Stimulated activated CD4-positive, alpha-beta T cell treated with anti-CD3 and anti-CD28 coated beads, TNF-alpha, amount 100 ng/mL, for 24 hours (primary cell): Measurements from ENCODE around the gene CNTNAP2.

Experiments used
- DNase-seq, 3 experiments: peaks; one replicate each; pipeline ENCODE4 v3.0.0-alpha.2; 2020; ENCODE audit warnings: low read depth in 3 of 3

CNTNAP2 gene

DNA sequence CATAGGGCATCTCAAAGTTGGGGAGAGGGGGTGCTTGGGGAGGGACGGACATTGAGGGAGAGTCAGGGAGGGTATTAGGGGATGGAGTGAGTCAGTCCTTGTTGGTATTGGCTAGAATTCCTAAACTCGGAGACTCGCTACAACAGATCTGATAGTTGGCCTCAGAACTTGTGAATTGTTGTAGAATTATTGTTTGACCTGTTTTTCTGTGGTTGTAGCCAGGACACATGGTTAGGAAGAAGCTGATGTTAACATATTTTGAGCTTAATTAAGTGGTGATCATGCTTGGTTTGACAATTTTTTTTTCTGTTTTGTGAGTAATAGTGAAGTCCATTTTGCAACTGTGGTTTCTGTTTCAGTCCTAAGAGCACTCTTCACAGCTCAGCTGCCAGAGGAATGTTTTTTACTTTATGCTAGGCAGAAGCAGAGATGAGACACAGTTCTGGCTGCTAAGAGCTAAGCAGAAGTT, 1283.7 kb downstream of the CNTNAP2 start:
- no peak for DNase-seq

DNA sequence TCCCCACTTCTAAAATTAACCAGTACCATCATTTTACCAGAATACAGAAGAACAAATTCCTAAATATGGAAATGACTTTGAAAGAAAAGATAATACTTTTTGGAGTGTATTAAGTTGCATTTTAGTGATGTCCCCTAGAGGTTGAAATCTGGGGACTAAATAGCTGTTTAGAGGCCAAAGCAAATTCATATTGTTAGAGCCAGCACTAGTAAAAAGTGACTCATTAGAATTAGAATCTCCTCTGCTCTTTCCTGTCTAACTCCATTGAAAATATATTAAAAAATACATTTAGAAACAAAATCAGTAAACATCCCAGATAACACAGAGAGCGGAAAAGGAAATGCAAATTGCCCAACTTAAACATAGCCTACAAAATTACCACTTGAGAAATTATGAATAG, 1284.3 kb downstream of the CNTNAP2 start:
- DNase-seq = no peak

DNA sequence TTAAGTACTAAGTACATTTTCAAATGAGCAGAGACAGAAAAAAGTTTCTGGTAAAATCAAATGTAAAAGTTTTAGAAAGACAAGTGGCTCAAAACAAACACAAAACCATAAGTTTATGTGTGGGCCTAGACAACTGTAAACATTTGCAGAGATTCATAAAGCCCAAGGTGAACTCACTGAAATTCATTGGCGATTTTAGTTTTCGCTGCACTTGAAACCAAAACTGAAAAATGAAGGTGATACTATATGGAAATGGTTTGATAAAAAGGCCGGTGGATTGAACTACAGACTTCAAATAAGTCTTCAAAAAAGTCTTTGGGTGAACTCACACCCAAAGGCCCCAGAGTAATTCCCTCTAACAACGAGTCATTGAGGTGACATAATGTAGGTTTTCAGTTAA, 1289.0 kb downstream of the CNTNAP2 start:
- no peak for DNase-seq

DNA sequence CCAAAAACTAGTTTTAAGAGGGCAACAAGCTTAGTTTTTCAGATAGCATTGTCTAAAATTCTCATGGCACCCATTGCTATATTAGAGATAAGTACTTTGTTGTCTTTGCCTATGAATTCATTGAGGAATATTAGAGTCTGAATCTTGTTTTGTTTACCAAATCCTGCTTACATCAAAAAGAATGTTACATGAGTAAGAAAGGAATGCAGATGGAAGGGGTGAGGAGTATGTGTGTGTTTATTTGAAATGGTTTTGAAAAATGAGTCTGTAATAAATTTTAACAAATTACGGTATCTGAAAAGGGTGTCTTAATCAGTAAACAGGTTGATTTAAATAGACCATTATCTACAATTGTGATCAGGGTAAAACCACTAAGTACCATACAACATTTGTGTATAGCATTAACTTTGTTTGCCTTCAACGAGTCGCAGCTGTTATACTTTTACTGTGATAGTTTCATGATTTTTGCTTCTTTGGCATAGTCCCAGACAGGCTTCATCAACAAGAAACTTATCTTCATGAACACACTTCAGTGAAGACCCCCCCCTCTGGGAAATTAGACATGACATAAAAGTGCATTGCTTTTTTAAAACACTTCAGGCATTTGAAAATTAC, 1290.0 kb downstream of the CNTNAP2 start:
- no peak for DNase-seq

DNA sequence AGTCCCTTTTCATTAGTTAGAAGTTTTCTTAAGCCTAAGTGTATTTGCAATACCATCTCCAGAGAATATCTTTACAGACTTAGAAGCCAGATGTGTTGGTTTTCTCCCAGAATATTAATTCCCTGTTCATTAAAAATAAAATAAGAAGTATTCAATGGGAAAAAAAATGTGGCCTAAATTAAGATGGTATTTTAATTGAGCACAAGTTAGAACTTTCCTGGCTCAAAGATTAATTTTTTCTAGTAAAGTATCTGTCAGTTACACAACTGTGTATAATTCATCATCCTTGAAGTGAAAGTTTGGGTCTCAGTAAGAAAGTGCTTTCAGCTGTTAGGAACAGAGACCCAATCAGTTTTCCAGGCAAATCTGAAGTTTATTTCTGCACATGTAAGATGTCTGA, 1294.5 kb downstream of the CNTNAP2 start:
- DNase-seq = no peak

DNA sequence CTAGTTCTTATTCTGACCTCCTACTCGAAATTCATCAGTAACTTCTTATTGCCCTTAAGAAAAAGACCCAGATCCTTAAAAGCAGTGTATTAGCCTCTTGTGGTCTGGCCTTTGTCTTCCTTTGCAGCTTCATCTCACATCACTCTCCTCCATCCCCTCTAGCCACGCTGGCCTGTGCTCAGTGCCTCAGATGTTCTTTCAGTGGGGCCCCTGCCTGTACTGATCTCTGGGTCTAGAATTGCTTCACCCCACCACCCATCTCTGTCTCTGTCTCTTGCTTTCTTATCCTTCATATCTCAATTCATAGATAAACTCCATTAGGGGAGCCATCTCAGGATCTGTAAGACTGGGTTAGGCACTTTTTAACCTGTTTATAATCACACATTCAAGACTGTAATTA, 1295.5 kb downstream of the CNTNAP2 start:
- no peak for DNase-seq

DNA sequence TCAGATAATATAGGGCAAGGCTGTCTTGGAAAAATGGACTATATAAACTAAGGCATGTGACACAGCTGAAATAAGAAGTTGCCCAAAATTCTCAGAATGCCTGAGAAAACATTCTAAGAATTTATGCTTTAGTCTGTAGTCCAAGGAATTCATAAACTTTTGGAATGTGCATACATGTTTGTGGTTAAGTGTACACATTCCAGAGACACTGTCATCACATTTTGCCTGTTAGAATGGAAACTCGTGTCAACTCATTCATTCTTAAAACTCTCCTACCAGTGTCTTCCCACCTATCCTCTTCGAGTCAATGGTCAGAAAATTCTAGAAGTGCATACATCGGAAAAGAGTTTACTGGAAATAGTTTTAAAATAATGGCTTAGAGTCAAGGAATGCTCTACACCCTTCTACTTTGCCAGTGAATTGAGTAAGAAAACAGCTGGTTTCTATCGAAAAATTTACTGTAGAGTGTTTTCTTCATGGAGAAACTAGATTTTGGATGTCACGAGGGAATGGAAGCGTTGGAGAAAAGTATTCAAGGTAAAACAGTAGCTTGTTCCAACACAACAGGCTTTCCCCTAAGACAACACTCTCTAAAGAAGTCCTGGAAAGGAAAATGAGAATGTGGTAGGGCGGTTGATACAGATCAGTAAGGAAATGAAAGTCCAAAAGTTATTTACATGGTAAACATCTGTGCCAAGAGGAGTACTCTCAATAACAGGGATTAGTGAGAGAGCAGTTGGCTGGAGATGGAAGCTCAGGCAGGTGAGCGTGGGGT, 1296.4 kb downstream of the CNTNAP2 start:
- no peak for DNase-seq

DNA sequence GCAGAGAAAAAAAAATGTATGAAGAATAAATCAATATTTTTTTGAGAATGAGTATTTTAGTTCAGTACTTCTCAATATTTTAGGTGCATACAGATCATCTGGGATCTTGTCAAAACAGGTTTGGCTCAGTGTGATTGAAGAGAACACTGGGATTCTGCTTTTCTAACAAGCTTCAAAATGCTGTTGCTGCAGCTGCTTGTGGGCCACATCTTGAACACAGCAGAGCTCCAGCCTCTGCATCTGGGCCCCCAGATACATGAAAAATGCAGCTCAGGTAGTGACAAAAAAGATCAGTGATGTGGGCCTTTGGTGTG, 1296.9 kb downstream of the CNTNAP2 start:
- DNase-seq = no peak

DNA sequence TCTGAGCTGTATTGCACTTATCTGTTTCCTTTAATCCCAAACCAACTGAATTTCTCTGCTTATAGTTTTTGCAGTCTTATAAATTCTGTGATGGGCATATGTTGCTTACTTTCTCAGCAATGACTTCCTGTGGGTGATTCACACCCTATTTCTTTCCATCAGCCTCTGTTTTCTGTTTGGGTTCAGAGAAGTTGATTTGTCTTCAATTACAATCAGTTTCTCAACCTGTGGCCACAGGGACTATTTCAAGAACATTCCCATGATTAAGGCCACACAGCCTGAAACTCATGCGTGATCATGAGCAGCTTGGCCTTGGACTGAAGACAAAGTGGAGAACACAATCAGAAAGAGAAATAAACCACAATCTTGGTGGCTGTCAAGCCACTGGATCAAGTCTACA, 1299.4 kb downstream of the CNTNAP2 start:
- DNase-seq = no peak

DNA sequence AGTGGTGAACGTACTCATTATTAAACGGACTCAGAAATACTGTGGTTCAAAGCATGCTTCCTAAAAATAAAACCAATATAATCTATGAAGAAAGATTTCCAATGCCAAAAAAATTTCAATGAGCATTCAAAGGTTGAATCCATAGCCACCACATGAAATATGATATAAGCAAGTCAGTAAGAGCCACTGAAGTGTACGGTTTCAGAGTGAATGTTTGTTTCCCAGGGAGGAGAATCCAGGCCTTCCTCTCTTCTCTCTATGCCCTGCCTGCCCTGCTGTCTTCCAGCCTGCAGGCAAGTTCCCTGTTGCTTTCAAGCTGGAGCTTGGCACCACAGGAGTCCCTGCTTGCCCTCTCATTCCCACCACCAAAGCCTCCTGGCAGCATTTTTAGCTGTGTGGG, 1302.4 kb downstream of the CNTNAP2 start:
- DNase-seq = no peak

DNA sequence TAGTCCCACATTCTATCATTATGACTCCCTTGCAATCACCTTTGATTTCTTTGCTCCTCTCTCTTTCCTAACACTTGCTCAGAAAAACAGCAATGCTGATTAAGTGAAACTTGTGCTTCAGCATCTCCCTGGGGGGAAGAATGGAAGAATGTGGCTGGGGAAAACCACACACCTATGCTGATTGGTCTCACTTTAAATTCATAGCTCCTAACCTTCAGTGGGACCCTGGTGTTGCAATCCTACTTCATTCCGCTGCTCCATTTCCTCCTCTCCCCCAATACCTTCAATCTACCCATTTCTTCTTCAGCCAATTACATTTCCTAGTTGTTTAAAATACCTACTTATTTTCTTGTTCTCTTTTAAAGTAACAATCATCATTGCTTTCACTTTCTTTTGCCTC, 1307.3 kb downstream of the CNTNAP2 start:
- DNase-seq = no peak

DNA sequence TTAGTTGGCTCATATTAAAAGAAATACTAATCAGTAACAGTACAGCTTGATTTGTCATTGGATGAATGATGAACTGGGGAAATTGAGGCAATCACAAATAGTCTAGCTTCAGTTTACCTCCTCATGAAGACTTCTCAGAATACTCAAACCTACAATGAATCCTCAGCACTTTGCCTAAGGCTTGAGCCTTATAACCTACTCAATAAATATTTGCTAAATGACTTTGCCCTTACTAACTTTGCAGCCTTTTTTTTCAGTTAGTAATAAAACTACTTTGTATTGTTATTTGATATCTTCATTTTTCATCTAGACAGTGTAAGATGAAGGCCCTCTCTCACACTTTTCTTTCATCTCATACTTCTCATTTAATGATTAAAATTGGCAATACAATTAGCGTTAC, 1311.5 kb downstream of the CNTNAP2 start:
- no peak for DNase-seq

DNA sequence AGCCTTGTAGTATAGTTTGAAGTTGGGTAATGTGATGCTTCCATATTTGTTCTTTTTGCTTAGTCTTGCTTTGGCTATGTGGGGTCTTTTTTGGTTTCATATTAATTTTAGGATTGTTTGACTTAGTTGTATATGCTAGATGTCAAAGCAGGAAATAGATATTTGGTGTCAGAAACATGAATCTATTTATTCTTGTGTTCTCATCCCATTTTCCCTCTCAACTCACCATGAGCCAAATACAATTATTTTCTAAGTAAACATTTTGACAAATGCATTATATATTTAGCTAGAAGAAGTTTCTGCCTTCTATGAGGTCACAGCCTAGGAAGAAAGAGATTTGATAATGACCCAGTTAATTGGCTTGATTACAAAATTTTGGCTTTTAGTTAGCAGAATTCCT, 1313.4 kb downstream of the CNTNAP2 start:
- DNase-seq = no peak

DNA sequence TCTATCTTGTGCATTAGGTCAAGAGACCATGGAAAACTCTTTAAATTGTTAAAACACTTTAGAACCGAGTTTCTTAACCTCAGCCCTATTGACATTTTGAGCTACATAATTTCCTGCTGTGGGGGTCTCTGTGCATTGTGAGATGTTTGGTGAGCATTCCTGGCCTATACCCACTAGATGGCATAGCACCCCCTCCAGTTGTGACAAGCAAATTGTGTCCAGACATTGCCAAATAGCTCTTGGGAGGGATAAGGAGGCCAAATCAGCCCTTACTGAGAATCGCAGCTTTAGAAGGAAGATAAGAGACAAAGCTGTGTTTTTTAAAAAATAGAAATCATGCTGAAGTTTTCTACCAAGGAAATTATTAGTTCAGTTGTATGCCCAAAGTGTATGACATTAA, 1315.5 kb downstream of the CNTNAP2 start:
- no peak for DNase-seq

DNA sequence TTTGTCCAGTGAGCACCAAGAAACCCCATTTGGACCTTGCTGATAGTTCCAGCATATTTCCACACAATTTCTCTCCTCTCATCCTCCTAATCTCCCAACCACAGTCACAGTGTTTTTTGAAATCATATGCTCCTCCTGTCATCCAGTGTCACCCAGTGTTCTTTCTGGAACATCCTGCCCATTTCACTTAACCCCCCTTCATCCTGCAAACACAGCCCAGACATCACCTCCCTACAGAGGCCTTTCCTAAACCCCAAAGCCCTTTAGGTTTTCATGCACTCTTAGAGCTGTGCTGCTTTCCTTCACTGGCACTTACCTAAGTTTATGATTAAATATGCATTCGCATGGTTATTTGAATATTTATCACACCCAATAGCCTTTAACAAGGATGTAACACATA, 1316.0 kb downstream of the CNTNAP2 start:
- DNase-seq = no peak

DNA sequence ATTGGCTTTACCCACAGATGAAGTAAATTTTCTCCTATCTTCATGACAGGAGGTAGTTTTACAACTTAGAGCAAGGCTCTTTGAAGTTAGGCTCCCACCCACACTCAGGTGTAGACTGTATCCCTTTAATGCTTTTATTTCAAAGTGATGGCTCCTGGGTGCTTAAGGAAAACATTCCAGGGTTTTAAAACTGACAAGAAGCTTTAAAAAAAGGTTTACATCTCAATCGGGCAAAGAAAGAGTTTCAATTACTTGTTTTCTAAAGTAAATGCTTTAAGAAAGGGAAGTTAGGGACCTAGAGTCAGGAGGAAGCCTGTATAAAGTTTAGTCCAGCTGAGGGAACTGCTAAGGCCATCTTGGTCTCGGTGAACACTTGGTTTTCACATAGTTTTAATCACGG, 1320.1 kb downstream of the CNTNAP2 start:
- no peak for DNase-seq

DNA sequence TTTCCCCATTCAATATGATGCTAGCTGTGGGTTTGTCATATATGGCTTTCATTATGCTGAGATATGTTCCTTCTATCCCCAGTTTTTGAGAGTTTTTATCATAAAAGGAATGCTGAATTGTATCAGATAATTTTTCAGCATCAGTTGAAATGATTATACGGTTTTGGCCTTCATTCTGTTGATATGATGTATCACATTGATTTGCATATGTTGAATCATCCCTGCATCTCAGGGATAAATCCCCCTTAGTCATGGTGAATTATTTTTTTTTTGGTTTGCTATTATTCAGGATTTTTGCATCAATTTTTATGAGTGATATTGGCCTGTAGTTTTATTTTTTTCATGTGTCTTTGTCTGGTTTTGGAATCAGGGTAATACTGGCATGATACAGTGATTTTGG, 1321.6 kb downstream of the CNTNAP2 start:
- no peak for DNase-seq

DNA sequence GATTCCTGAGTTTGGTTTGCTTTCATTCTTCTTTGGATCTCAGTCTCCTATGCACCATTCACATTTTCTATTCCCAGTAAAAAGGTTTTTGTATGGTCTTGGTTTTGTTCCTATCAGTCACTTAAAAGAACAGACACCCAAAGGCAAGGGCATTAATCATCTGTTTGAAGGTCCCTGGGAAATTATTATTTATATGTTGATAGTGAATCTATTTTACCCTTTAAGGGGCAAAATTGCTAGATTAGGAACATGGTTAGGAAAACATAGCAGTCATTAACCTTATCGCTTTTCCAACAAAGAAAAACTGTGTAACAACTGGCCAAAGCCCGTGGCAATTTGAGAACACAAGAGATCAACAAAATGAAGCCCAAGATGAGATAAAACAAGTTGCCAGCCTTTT, 1327.3 kb downstream of the CNTNAP2 start:
- no peak for DNase-seq

DNA sequence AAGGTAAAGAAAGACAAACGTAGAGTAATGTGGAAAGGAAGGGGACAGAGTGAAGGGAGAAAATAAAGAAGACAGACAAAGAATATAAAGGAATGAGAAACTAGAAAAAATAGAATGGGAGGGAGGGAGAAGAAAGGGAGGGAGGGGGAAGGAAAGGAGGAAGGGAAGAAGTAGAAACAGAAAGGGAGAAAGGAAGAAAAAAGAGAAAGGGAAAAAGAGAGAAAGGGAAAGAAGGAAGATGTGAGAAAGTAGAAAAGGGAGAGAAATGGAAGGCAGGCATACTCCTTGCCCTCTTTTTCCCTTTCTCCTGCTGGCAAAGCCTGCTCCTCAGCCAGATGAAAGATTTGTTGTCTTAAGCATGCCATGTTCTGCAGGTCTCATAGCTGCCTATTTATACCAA, 1336.2 kb downstream of the CNTNAP2 start:
- DNase-seq = no peak

DNA sequence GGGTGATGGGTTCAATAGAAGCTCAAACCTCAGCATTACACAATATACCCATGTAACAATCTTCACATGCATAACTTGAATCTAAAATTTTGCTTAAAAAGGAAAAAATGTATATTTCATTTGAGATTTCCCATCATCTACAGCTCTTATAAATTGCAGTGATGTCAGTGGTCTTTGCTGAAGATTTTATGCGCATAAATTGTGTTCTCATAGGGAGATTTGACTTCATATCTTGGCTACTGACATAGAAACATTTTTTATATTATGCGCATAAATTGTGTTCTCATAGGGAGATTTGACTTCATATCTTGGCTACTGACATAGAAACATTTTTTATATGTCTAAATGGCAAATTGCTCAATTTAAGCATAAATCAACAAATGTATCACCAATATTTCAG, 1348.6 kb downstream of the CNTNAP2 start:
- DNase-seq = no peak

DNA sequence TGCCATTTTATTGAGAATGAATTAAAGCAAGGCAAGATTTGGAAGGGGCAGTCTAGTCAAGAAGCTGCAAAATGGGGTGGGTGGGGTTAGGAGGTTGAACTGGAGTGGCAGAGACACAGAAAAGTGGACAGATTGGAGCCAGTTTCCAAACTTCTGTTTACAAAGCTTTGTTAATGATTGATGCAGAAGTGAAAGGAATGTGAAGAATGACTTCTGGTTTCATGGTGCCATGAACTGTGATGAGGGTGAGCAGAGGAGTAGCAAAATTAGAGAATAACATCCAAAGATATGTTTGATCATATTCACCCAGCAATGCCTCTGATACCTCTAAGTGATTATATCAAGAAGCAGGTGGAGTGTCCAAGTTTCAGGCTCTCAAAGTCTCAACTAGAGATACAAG, 1356.0 kb downstream of the CNTNAP2 start:
- no peak for DNase-seq

DNA sequence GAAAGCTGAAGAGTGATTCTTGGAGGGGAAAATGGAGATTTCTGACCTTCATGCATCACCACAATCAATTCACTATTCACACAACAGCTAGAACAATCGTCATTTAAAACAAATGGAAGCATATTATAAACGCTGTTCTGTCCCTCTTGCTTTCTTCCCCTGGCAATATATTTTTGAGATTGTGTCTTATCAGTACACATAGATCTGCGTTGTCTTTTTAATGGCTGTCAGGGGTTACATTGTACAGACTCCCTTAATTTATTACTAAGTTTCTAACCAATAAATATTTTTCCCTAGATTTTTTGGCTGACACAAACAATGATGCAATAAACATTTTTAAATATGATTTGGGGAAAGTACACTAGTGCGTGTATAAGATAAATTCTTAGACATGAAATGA, 1358.3 kb downstream of the CNTNAP2 start:
- no peak for DNase-seq

DNA sequence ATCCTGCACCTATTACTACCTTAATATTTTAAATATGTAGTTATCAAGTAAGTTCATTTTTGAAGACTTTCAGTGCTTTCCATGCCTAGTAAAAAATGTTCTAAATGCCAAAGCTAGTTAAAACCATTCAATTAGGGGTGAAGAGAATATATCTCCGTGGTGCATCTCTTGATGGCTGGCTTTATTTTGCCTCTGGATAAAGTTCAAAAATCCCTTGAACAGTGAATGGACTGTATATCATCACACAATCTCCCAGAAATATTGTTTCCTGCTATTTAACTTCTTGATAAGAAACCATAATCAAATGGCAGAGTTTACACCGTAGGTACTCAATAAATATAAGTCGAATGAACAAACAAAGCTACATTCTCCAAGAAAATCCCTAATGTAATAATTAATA, 1360.9 kb downstream of the CNTNAP2 start:
- DNase-seq = no peak

DNA sequence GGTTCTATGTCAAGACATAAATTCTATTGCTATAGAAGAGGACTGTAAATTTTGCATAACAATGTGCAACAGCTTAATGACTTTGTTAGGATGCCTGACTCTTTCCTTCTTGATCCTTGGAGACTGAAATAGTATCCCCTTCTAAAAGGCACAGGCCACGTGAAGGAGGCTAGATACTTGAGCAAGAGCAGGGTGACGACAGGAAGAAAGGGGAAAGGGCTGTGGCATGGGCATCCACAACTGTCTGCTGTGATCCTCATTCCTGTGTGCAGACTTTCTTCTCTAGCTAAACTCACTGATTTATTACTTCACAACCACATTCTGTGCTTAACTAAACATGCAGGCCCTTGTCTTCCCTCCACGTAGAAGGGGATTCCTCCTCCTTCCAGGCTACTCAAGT, 1362.2 kb downstream of the CNTNAP2 start:
- no peak for DNase-seq
